ENCODE results near the gene CDK13. TPM values are rescaled to one million over a fixed set of nuclear protein-coding genes. Genes with fewer than 3 reads are reported as not detected.

Gene CDK13
- total and polyA plus RNA-seq, 2 donors (not counting 3 experiments of a cell fraction or from before 2014, with no cell fraction given) = 24.5 to 56.7 TPM

DNA sequence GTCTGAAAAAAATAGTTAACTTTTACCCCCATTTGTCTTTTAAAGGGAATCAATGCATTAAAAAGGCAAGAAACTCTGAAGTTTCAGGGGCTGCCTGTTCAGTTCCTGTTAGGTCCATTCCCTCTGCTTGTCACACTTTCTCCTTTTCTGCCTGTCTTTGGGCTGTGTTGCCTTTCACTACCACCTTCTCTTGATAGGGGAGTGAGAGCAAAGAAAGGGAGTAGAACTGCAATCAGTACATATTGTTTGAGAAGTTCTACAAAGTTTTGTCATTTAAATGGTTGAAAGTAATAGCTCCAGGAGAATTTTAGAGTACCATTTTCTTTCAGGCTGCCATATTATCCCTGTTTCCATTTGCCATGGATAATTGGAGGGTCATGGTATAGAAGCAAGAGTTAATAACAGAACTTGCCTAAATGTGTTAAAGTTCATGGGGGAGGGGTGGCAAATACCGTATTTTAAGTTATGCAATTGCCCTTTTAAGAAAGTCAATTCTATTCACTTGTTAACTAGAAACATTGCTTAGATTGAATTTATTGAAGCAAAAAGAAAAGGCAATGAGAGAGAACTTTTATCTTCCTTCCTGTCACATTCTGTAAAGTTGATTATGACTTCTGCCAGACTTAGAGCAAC is 145.8 kb downstream of the CDK13 start:
- no peak overlapping the region for H3K9ac ChIP-seq (replicated peaks; ENCODE audit: extremely low read depth, insufficient read depth, low read length)
- no peak for FAIRE-seq

More for the DNA sequence above, 145.8 kb downstream of the CDK13 start:
- ChIA-PET CTCF (interaction anchor here (1.0 kb wide), 1 partner anchor 11 kb away, joined by 3 read pairs; no protein-coding TSS in a partner anchor), POLR2A (no interaction called here)
- BruUV-seq (replicated peaks) = no TSS peak
- H3K27ac ChIP-seq (ENCODE audit: insufficient read depth, low read depth, low read length) = no peak overlapping the region
- DNase-seq (ENCODE audit: low read depth, low spot score) = no peak
- H3K9me3 ChIP-seq (replicated peaks; ENCODE audit: control insufficient read depth, insufficient read depth, low read length) = no peaks in the 10 kb centered on the region
- dilution Hi-C loops (cut with MboI; ENCODE audit: extremely low pct_ligation_motif_present, low sequenced_read_pairs) = no loop called here
- peaks cover 10 to 14% of the 10 kb centered on the region in 2 experiments for H3K36me3 ChIP-seq (ENCODE audit: control insufficient read depth in 2 of 2, extremely low read depth in 1 of 2, insufficient read depth in 2 of 2, low read length in 2 of 2)
- intact Hi-C loops (cut with micrococcal nuclease) = no loop called here
- no peak overlapping the region for H2AFZ ChIP-seq (ENCODE audit: low read depth, low read length)
- TF ChIP-seq, protein P1, sequence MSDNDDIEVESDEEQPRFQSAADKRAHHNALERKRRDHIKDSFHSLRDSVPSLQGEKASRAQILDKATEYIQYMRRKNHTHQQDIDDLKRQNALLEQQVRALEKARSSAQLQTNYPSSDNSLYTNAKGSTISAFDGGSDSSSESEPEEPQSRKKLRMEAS (IDR thresholded peaks at IDR 0.05; ENCODE audit: insufficient read depth, insufficient read length) = no peak
- no peak for TF ChIP-seq MYC (IDR thresholded peaks at IDR 0.05; ENCODE audit: low read depth, low read length)
- TF ChIP-seq GATA2 (IDR thresholded peaks at IDR 0.05; ENCODE audit: insufficient read depth, insufficient read length, low read depth, low read length) = no peak
- no peak for TF ChIP-seq EZH2 (IDR thresholded peaks at IDR 0.05; ENCODE audit: borderline replicate concordance, low read depth, low read length, severe bottlenecking)
- TF ChIP-seq JUN (IDR thresholded peaks at IDR 0.05; ENCODE audit: borderline replicate concordance, insufficient read depth, insufficient read length, low read depth) = no peak
- no peak for TF ChIP-seq POLR2A (IDR thresholded peaks at IDR 0.05; ENCODE audit: low read depth, low read length)
- TF ChIP-seq, protein P2, sequence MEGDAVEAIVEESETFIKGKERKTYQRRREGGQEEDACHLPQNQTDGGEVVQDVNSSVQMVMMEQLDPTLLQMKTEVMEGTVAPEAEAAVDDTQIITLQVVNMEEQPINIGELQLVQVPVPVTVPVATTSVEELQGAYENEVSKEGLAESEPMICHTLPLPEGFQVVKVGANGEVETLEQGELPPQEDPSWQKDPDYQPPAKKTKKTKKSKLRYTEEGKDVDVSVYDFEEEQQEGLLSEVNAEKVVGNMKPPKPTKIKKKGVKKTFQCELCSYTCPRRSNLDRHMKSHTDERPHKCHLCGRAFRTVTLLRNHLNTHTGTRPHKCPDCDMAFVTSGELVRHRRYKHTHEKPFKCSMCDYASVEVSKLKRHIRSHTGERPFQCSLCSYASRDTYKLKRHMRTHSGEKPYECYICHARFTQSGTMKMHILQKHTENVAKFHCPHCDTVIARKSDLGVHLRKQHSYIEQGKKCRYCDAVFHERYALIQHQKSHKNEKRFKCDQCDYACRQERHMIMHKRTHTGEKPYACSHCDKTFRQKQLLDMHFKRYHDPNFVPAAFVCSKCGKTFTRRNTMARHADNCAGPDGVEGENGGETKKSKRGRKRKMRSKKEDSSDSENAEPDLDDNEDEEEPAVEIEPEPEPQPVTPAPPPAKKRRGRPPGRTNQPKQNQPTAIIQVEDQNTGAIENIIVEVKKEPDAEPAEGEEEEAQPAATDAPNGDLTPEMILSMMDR (IDR thresholded peaks at IDR 0.05; ENCODE audit: extremely low read depth in 1 of 2, insufficient read depth in 1 of 2, low read depth in 1 of 2, low read length in 2 of 2) = no peak
- TF ChIP-seq FOS (IDR thresholded peaks at IDR 0.05; ENCODE audit: borderline replicate concordance, insufficient read depth, low read length) = no peak
- TF ChIP-seq POLR2AphosphoS5 (IDR thresholded peaks at IDR 0.05; ENCODE audit: insufficient read depth, low read depth, low read length) = no peak
- H3K79me2 ChIP-seq (ENCODE audit: control insufficient read depth, insufficient read depth, low read length) = no peaks in the 10 kb centered on the region
- H3K4me3 ChIP-seq (replicated peaks in 1 of 3; ENCODE audit: insufficient read depth in 1 of 3, low read depth in 1 of 3, low read length in 3 of 3) = no peak overlapping the region
- H4K20me1 ChIP-seq (replicated peaks; ENCODE audit: control insufficient read depth, extremely low read depth, insufficient read depth, low read length) = no peaks in the 10 kb centered on the region
- H3K4me2 ChIP-seq (ENCODE audit: insufficient read depth, low read length) = no peak overlapping the region
- no peaks in the 10 kb centered on the region for H3K4me1 ChIP-seq (ENCODE audit: control insufficient read depth, extremely low read depth, insufficient read depth, low read length)
- H3K27me3 ChIP-seq (ENCODE audit: control insufficient read depth in 2 of 2, insufficient read depth in 2 of 2, low read length in 2 of 2) = no peaks in the 10 kb centered on the region
- no peaks in the 10 kb centered on the region for H3K9me1 ChIP-seq (replicated peaks; ENCODE audit: control insufficient read depth, extremely low read depth, insufficient read depth, low read length)
